GM13977 (cell line): ENCODE results near the gene TANK.

Experiments
- DNase-seq: peaks from one replicate; pipeline ENCODE4 v3.0.0; 2012; ENCODE audit warnings: low spot score
- in situ Hi-C: fragments of 300-500 bp; cut with MboI; formaldehyde crosslinking; loops from one replicate; pipeline ENCODE4 v1.12.0; 2022; ENCODE audit warnings: low sequenced_read_pairs, low pct_unique_long_range_greater_than_20kb, mixed read lengths, inconsistent platforms; ENCODE audit not compliant: unreplicated experiment
- TF ChIP-seq, protein P1 (sequence below): IDR thresholded peaks from 2 replicates; pipeline ENCODE4 v1.5.1; 2012; ENCODE audit warnings: mild to moderate bottlenecking, control low read depth; ENCODE audit not compliant: insufficient read depth; ENCODE audit errors: extremely low read depth, missing control alignments

Gene TANK

GRCh38 chr2:161233858-161234431, 73.7 kb downstream of the TANK start:
- in situ Hi-C loops: no loop called here
- TF ChIP-seq, protein P1, sequence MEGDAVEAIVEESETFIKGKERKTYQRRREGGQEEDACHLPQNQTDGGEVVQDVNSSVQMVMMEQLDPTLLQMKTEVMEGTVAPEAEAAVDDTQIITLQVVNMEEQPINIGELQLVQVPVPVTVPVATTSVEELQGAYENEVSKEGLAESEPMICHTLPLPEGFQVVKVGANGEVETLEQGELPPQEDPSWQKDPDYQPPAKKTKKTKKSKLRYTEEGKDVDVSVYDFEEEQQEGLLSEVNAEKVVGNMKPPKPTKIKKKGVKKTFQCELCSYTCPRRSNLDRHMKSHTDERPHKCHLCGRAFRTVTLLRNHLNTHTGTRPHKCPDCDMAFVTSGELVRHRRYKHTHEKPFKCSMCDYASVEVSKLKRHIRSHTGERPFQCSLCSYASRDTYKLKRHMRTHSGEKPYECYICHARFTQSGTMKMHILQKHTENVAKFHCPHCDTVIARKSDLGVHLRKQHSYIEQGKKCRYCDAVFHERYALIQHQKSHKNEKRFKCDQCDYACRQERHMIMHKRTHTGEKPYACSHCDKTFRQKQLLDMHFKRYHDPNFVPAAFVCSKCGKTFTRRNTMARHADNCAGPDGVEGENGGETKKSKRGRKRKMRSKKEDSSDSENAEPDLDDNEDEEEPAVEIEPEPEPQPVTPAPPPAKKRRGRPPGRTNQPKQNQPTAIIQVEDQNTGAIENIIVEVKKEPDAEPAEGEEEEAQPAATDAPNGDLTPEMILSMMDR: no peak
- no peak for DNase-seq

GRCh38 chr2:161234627-161235026, 74.4 kb downstream of the TANK start:
- TF ChIP-seq, protein P1: no peak
- in situ Hi-C loops: no loop called here
- no peak for DNase-seq

DNA sequence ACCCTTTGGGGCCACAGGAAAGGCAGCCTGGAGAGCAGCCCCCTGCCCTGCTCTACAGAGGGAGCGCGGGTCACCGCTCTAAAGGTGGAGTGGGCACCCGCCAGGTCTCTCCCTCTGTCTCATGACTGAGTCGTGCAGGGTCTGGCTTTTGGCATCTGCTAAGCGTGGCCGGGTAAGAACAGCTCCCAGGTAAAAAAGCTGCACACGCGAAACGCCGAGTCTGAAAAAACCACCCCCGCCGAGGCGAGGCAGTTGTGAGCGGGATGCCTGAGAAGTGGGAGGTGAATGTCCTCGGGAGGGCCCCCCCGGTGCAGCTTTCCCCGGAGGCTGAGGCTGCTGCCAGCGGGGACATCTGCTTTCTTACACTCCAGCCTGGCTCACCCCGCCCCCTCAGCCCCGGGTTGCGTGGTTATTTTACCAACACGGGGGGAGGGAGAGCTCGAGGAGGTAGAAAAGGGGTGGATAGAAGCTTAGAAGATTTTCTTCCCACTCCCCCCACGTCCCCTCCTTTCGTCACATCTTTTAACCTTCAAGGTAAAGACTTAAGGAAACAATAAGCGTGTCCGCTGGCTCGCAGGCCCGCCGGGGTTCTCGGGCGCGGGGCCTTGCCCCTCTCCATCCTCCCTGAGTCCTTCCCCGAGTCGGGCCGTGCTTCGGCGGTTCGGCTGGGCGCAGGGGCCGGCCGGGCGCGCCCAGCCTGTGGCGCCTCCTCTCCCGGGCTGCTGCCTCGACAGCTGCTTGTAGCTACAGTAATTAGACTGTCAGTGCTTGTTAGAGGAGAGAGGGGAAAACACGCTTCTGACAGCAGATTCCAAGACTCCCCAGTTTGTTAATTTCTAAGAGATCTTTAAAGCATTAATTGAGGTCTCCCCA, 77.4 kb downstream of the TANK start:
- TF ChIP-seq, protein P1: no peak
- in situ Hi-C loops: no loop called here
- DNase-seq: peak; percentile 46

DNA sequence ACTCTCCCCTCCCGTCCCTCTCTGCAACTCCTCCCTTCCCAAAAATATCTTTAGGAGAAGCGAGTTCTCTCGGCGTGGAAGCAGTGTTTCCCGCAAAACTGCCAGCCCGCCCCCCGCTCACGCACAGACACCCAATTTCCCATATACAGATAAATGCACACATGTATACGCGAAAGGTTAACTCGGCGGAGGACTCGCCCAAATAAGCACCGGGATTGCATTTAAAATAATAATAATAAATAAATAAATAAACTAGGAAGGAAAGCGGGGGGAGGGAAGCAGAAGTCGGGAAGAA, 78.0 kb downstream of the TANK start:
- no peak for DNase-seq
- in situ Hi-C loops: no loop called here
- TF ChIP-seq, protein P1: no peak

- in situ Hi-C loops: no loop called here
- TF ChIP-seq, protein P1: no peak
- DNase-seq: peak; percentile 69
These were observed 78.5 kb downstream of the TANK start for GRCh38 chr2:161238560-161239325.

DNA sequence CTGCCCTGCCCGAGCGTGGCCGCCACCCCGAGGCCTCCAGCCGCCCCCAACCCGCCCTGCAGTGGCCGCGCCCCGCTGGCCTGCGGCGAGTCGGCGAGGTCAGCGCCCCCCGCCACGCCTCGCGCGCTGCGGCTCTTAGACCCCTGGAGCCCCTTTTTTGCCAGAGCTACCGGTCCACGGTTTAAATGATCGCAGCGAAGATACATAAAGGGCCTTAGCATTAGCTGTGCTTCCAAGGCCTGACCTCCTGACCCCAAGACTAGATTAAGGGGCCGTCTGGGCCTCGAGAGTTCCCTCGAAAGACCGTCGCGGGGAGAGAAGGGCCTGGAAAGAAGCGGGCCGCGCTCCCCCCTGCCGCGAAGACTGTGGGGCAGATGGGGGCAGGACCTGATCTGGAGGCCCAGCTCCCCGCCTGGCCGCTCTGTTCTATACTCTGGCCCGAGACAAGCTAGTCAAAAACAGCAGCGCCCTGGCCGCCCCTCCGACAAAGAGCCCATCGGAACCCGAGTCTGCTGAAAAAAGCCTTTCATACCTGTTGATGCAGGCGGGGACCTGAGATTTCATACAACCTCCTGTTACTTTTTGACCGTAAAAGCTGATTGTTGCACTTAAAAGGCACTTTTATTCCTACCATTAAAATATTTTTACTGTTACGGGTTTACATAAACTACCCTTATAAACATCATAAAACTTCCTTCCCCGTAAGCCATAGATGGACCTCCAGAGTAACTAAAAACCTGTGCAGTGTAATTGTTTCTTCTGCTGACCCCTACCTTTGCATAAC, 79.3 kb downstream of the TANK start:
- in situ Hi-C loops: no loop called here
- no peak for DNase-seq
- TF ChIP-seq, protein P1: no peak
